Measurements from ENCODE around the gene LMNTD2. TPM values are rescaled to one million over a fixed set of nuclear protein-coding genes. Genes with fewer than 3 reads are reported as not detected.

LMNTD2 gene
- total RNA-seq, 1 donor, result 2.2 TPM

- TF ChIP-seq, protein P1, sequence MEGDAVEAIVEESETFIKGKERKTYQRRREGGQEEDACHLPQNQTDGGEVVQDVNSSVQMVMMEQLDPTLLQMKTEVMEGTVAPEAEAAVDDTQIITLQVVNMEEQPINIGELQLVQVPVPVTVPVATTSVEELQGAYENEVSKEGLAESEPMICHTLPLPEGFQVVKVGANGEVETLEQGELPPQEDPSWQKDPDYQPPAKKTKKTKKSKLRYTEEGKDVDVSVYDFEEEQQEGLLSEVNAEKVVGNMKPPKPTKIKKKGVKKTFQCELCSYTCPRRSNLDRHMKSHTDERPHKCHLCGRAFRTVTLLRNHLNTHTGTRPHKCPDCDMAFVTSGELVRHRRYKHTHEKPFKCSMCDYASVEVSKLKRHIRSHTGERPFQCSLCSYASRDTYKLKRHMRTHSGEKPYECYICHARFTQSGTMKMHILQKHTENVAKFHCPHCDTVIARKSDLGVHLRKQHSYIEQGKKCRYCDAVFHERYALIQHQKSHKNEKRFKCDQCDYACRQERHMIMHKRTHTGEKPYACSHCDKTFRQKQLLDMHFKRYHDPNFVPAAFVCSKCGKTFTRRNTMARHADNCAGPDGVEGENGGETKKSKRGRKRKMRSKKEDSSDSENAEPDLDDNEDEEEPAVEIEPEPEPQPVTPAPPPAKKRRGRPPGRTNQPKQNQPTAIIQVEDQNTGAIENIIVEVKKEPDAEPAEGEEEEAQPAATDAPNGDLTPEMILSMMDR (IDR thresholded peaks at IDR 0.05; ENCODE audit: insufficient read depth, low read depth, low read length), result no peak
- H3K4me3 ChIP-seq (ENCODE audit: low read depth, low read length), result no peak overlapping the region
- DNase-seq (ENCODE audit: low read depth), result no peak
Observed at GRCh38 chr11:563066-563811, 2.7 kb upstream of the LMNTD2 start.

- DNase-seq (ENCODE audit: low read depth), result no peak
- H3K4me3 ChIP-seq (ENCODE audit: low read depth, low read length), result no peak overlapping the region
- TF ChIP-seq, protein P1 (IDR thresholded peaks at IDR 0.05; ENCODE audit: insufficient read depth, low read depth, low read length), result no peak
Observed at GRCh38 chr11:562046-562645, 1.6 kb upstream of the LMNTD2 start.

- peak overlapping the region; percentile 61 for H3K4me3 ChIP-seq (ENCODE audit: low read depth, low read length)
- TF ChIP-seq, protein P1 (IDR thresholded peaks at IDR 0.05; ENCODE audit: insufficient read depth, low read depth, low read length), result no peak
- DNase-seq (ENCODE audit: low read depth), result no peak
Observed at GRCh38 chr11:561148-562003, 838 bp upstream of the LMNTD2 start.

GRCh38 chr11:559712-560304 lies 730 bp downstream of the LMNTD2 start:
- no peak for DNase-seq (ENCODE audit: low read depth)
- TF ChIP-seq, protein P1 (IDR thresholded peaks at IDR 0.05; ENCODE audit: insufficient read depth, low read depth, low read length), result no peak
- peak overlapping the region; percentile 68 for H3K4me3 ChIP-seq (ENCODE audit: low read depth, low read length)

- no peak for DNase-seq (ENCODE audit: low read depth)
- H3K4me3 ChIP-seq (ENCODE audit: low read depth, low read length), result no peak overlapping the region
- TF ChIP-seq, protein P1 (IDR thresholded peaks at IDR 0.05; ENCODE audit: insufficient read depth, low read depth, low read length), result no peak
Observed at GRCh38 chr11:559020-559620, 1.4 kb downstream of the LMNTD2 start.

DNA sequence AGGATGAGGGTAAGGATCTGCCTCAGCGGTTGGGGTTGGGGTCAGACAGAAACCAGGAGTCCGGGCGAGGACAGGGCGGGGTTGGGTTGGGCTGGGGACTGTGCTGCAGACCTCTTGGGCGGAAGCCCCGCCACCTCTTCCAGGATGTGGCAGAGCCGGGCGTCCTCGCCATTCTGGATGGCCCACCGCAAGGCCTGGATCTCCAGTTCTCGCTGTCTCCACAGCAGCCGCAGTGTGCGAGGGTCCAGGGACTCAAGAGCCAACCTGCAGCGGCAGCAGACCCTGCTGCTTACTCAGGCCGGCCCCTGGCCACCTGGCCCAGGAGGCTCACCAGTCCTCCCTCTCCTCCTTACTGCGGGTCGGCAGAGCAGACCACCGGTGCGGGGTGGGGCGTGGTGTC lies 2.0 kb downstream of the LMNTD2 start:
- no peak overlapping the region for H3K4me3 ChIP-seq (ENCODE audit: low read depth, low read length)
- DNase-seq (ENCODE audit: low read depth), result no peak
- TF ChIP-seq, protein P1 (IDR thresholded peaks at IDR 0.05; ENCODE audit: insufficient read depth, low read depth, low read length), result no peak
